GM19467 (cell line): ENCODE measurements around the gene NID1.
"Not testable (repeated sequence)": the region's sequence is repeated elsewhere in the genome, so short reads cannot be mapped to it uniquely, and the experiment has no call there.

Experiments
- ATAC-seq: cut with Tn5 transposase; IDR thresholded peaks from one replicate; pipeline ENCODE4 v1.9.1; 2021; ENCODE audit warnings: mild to moderate bottlenecking, moderate library complexity; ENCODE audit not compliant: unreplicated experiment

NID1 gene

GRCh38 chr1:236030534-236030933, 34.4 kb downstream of the NID1 start:
- no peak for ATAC-seq

- ATAC-seq, result no peak
Observed at GRCh38 chr1:236029428-236029940, 35.4 kb downstream of the NID1 start.

- no peak for ATAC-seq
Observed at GRCh38 chr1:236027104-236027503, 37.8 kb downstream of the NID1 start.

GRCh38 chr1:236025836-236026235, 39.1 kb downstream of the NID1 start:
- no peak for ATAC-seq

- no peak for ATAC-seq
Observed at GRCh38 chr1:236024641-236025040, 40.2 kb downstream of the NID1 start.

GRCh38 chr1:236023926-236024565, 40.8 kb downstream of the NID1 start:
- ATAC-seq, result no peak

- no peak for ATAC-seq
Observed at GRCh38 chr1:236021424-236022135, 43.3 kb downstream of the NID1 start.

- no peak for ATAC-seq
Observed at GRCh38 chr1:236020359-236021219, 44.3 kb downstream of the NID1 start.

- ATAC-seq, result no peak
Observed at GRCh38 chr1:236018885-236019453, 45.9 kb downstream of the NID1 start.

- ATAC-seq, result no peak
Observed at GRCh38 chr1:236016782-236017400, 48.0 kb downstream of the NID1 start.

- no peak for ATAC-seq
Observed at GRCh38 chr1:236016083-236016482, 48.8 kb downstream of the NID1 start.

GRCh38 chr1:236015539-236015938, 49.4 kb downstream of the NID1 start:
- ATAC-seq, result no peak

GRCh38 chr1:236013330-236013729, 51.6 kb downstream of the NID1 start:
- ATAC-seq, result no peak

- ATAC-seq, result no peak
Observed at GRCh38 chr1:236011641-236012040, 53.2 kb downstream of the NID1 start.

GRCh38 chr1:236010443-236010842, 54.4 kb downstream of the NID1 start:
- ATAC-seq, result no peak

GRCh38 chr1:236009857-236010256, 55.0 kb downstream of the NID1 start:
- no peak for ATAC-seq

GRCh38 chr1:236009191-236009590, 55.7 kb downstream of the NID1 start:
- no peak for ATAC-seq

- ATAC-seq, result no peak
Observed at GRCh38 chr1:236007781-236008180, 57.1 kb downstream of the NID1 start.

- ATAC-seq, result not testable (repeated sequence)
Observed at GRCh38 chr1:236003058-236003457, 61.8 kb downstream of the NID1 start.

GRCh38 chr1:236002572-236002971, 62.3 kb downstream of the NID1 start:
- no peak for ATAC-seq

- no peak for ATAC-seq
Observed at GRCh38 chr1:236002025-236002390, 62.9 kb downstream of the NID1 start.
